HL-60 (cell line): ENCODE data around the gene C10orf71.

Experiments used
- DNase-seq, 2 experiments: peaks; one replicate each; pipeline ENCODE4 v3.0.0-alpha.2; 2010 to 2020; ENCODE audit warnings: low read depth in 1 of 2, low spot score in 1 of 2
- H3K27ac ChIP-seq: fragments of 250-450 bp; sonication (Bioruptor Pico); replicated peaks from 2 replicates; pipeline ENCODE4 v1.5.1; 2020; ENCODE audit warnings: mild to moderate bottlenecking, moderate library complexity
- H3K27me3 ChIP-seq: fragments of 250-450 bp; sonication (Bioruptor Pico); 2 replicates; pipeline ENCODE4 v1.5.1; 2021; ENCODE audit warnings: mild to moderate bottlenecking, moderate library complexity; ENCODE audit not compliant: insufficient read depth, poor library complexity, severe bottlenecking
- H3K4me3 ChIP-seq: replicated peaks from 2 replicates; pipeline ENCODE4 v1.5.1; 2011; ENCODE audit warnings: mild to moderate bottlenecking, control low read depth, low read length; ENCODE audit not compliant: insufficient read depth
- CTCF ChIP-seq: IDR thresholded peaks from one replicate; pipeline ENCODE4 v1.5.1; 2011; ENCODE audit warnings: low read length, control low read depth, inconsistent platforms; ENCODE audit not compliant: insufficient read depth
- GABPA ChIP-seq: IDR thresholded peaks from 2 replicates; pipeline ENCODE4 v1.6.1; 2012; ENCODE audit warnings: low read depth
- POLR2AphosphoS5 ChIP-seq: IDR thresholded peaks from 2 replicates; pipeline ENCODE4 v1.6.1; 2012; ENCODE audit warnings: low read depth
- SPI1 ChIP-seq: IDR thresholded peaks from 2 replicates; pipeline ENCODE4 v1.6.1; 2012; ENCODE audit warnings: low read depth, mild to moderate bottlenecking, borderline replicate concordance
- TF ChIP-seq, protein P1 (sequence below): IDR thresholded peaks from 2 replicates; pipeline ENCODE4 v1.6.1; 2012; ENCODE audit warnings: low read depth; ENCODE audit not compliant: insufficient replicate concordance

Gene C10orf71

GRCh38 chr10:49364051-49364450 is 65.1 kb downstream of the C10orf71 start:
- Histone ChIP-seq H3K27me3 (no peaks in the 10 kb centered on the region), H3K4me3 (no peak overlapping the region), H3K27ac (no peak overlapping the region)
- DNase-seq = no peak
- TF ChIP-seq, protein P1, sequence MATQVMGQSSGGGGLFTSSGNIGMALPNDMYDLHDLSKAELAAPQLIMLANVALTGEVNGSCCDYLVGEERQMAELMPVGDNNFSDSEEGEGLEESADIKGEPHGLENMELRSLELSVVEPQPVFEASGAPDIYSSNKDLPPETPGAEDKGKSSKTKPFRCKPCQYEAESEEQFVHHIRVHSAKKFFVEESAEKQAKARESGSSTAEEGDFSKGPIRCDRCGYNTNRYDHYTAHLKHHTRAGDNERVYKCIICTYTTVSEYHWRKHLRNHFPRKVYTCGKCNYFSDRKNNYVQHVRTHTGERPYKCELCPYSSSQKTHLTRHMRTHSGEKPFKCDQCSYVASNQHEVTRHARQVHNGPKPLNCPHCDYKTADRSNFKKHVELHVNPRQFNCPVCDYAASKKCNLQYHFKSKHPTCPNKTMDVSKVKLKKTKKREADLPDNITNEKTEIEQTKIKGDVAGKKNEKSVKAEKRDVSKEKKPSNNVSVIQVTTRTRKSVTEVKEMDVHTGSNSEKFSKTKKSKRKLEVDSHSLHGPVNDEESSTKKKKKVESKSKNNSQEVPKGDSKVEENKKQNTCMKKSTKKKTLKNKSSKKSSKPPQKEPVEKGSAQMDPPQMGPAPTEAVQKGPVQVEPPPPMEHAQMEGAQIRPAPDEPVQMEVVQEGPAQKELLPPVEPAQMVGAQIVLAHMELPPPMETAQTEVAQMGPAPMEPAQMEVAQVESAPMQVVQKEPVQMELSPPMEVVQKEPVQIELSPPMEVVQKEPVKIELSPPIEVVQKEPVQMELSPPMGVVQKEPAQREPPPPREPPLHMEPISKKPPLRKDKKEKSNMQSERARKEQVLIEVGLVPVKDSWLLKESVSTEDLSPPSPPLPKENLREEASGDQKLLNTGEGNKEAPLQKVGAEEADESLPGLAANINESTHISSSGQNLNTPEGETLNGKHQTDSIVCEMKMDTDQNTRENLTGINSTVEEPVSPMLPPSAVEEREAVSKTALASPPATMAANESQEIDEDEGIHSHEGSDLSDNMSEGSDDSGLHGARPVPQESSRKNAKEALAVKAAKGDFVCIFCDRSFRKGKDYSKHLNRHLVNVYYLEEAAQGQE = no peak
- TF ChIP-seq GABPA = no peak
- TF ChIP-seq CTCF = no peak
- no peak for TF ChIP-seq POLR2AphosphoS5
- TF ChIP-seq SPI1 = no peak

DNA sequence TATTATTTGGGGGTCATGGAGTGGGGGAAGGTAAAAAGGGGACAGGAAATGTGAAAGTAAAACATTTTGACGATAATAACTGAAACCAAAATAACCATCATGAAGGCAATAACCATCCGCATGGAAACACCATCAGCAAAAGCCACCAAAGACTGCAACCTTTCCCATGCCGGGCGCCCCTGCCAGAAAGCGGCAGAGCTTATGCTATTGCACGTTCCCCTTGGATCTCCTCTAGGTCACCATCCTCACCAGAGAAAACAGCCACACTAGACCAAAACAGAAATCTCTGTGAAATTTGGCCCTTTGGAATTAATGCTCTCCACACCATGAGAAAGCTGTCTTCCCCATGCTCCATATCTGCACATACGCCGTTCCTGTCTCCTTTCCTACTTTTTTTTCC is 65.8 kb downstream of the C10orf71 start:
- Histone ChIP-seq H3K27ac (no peak overlapping the region), H3K27me3 (no peaks in the 10 kb centered on the region), H3K4me3 (no peak overlapping the region)
- DNase-seq = no peak
- TF ChIP-seq CTCF (no peak), POLR2AphosphoS5 (no peak), SPI1 (no peak), GABPA (no peak)
- TF ChIP-seq, protein P1 = no peak

GRCh38 chr10:49365275-49365674 is 66.3 kb downstream of the C10orf71 start:
- DNase-seq = no peak
- Histone ChIP-seq H3K27me3 (no peaks in the 10 kb centered on the region), H3K4me3 (no peak overlapping the region), H3K27ac (no peak overlapping the region)
- no peak for TF ChIP-seq POLR2AphosphoS5
- TF ChIP-seq, protein P1 = no peak
- TF ChIP-seq CTCF = no peak
- TF ChIP-seq SPI1 = no peak
